HG03064 (cell line): ENCODE results near the gene TAL2.

ENCODE experiments used
- ATAC-seq: cut with Tn5 transposase; IDR thresholded peaks from one replicate; pipeline ENCODE4 v1.9.1; 2021; ENCODE audit warnings: low read depth; ENCODE audit not compliant: unreplicated experiment

Gene TAL2

DNA sequence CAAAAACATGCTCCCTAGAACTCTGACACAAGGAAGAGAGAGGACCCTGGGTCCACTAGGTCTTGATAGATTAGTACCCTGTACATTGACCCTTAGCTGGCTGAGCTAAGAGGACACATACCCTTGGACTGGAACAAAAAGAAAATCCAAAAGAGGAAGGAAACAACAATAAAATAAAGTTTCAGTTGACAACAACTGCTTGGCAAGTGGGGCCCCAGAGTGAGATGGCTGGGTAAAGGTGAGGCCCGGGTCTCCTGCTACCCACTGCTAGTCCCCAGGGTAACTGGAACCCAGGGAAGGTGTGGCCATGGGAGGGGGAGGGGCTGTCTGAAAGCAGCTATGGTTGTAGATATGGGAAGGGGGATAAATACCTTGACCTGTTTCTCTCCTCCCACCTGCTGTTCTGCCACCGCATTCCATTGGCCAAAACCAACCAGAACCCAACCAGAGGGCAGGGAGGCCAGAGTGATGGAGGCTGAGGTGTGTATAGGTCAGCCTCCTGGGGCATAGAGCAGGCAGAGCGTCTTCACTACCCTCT lies 11.7 kb downstream of the TAL2 start:
- no peak for ATAC-seq

DNA sequence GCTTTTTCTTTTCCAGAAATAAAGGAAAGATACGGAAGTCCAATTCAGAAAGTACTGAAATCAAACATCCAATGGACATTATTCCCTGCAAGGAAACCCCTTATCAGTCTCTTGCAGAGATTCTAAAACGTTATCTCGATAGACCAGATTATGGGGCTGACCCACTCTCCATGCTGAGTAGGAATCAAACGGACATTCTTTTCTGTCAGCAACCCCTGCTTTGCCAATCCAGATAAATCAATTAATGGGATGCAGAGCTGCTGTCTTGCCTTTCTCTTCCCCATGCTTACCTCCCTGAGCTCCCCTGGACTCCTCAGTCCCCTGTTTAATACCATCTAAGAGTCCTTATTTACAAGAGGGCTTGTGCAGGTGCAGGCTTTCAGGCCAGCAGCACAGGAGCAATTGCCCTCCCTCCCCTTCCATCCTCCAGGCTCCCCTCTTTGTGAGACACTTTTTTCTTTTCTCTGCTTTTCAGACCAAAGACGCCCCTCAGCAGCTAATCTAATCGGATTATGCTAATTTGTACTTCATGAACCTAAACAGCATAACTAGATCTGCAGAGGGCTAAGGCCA lies 14.2 kb downstream of the TAL2 start:
- no peak for ATAC-seq

DNA sequence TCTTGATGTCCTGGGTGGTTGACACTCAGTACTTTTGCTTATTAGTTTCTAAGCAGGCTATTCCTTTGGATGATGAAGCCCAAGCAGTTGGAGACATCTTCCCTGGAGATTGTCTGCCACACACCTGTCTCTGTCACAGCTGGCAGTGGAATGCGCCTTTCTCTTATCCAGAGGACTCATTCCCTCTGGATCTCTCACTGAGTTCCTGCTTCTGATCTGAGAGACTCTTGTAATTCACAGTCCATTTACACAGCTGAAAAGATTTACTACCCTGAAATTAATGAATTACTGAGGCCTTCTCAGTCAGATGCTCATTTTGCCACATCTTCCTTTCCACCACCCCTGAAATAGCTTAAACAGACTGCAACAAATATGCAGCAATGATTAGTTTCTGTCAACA lies 15.9 kb downstream of the TAL2 start:
- no peak for ATAC-seq

DNA sequence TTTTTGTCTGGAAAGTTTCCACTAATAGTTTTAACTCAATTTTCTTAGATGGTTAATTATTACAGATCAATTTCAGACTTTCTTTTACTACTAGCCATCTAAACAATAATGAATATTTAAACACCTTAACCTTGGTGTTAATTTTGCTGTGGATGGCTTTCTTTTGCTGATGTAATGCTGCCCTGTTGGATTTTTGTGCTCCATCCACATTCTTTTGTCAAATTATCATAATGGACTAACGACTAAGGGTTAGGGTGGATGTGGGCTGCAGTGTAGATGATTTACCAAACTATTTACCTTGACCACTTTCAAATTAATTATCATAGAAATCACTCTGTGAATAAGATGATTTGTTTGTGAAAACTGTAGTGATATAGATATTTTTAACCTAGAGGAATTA lies 16.5 kb downstream of the TAL2 start:
- no peak for ATAC-seq

DNA sequence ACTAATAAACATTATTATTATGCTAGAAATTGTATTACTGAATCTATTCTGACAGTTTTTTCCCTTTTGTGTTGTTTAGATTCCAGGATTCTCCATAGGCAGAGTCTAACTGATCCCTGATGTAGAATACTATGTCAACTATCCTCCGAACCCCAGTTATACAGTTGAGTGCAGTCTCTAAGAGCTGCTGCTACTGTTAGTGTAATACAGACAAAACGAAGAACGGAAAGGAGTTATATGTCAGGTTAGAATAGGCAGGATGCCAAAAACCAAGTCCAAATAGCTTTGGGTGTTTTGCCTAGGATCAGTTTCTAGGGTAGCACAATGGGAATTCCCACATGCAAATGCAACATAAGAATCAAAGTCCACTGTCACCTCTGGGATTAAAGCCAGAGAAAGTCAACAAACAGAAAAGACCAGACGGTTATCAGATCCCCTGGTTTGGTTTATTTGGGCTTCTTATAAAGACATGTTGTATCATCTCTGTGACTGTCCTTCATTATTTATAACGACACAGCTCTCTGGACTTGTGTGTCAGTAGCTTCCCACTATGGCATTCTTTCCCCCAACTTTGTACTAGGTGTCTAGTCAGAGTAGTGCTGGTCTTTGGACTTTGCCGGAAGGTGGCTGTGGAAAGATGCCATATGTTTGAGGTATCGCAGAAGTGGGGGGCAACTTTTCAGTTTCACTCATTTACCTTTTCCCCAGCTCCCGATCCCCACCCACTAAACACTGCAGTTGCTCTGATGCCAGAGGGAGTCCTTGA lies 17.2 kb downstream of the TAL2 start:
- ATAC-seq: no peak

GRCh38 chr9:105681313-105681712 lies 19.1 kb downstream of the TAL2 start:
- ATAC-seq: no peak

- ATAC-seq: no peak
Measured at GRCh38 chr9:105681724-105682123, 19.5 kb downstream of the TAL2 start.

GRCh38 chr9:105683688-105684275 lies 21.5 kb downstream of the TAL2 start:
- ATAC-seq: no peak

DNA sequence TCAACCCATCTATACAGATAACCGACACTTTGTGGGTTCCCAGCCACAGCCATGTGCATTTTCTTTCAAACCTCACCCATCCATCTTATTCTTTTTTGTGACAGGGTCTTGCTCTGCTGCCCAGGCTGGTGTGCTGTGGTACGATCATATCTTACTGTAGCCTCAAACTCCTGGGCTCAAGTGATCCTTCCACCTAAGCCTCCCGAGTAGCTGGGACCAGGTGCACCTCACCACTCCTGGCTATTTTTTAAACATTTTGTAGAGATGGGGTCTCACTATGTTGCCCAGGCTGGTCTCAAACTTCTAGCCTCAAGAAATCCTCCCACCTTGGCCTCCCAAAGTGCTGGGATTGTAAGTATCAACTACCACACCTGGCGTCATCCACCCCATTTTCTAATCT lies 24.7 kb downstream of the TAL2 start:
- ATAC-seq: no peak

DNA sequence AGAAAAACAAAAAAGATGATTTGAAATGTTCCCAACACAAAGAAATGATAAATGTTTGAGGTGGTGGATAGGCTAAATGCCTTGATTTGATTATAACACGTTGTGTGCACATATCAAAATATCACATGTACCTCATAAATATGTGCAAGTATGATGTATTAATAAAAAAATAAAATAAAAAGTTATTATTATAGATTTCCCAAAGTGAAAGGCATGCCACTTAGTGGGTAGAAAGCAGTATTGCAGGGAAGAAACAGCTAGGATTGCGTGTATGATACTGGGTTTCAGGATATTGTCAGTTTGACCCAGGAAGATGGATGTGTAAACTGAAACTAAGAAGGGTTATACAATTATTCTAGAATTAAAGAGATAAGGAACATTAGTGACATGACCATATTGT lies 28.5 kb downstream of the TAL2 start:
- no peak for ATAC-seq

GRCh38 chr9:105693435-105694189 lies 31.4 kb downstream of the TAL2 start:
- ATAC-seq: peak; percentile 35

DNA sequence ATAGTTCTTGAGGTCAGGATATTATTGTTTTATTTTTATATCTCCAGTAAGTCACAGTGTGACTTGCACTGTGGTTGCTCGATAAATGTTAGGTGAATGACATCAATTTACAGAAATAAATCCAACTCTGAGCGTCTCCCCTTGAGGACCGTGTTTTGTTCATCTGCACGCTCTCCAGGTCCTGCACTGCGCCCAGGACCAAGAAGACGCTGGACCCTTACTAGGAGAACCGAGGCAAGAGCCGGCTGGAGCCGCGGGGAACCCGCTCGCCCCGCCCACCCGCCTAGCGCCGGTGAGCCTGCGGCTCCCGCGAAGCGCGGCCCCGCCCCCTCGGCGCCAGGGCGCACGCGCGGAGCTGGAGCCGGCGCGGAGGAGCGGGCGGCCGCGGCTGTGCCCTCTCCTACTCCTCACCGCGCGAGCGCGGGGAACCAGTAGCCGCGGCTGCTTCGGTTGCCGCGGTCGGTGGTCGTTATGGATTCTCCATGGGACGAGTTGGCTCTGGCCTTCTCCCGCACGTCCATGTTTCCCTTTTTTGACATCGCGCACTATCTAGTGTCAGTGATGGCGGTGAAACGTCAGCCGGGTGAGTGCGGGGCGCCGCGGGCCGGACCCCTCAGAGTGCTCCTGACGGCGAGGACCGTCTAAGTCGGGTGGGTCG lies 32.1 kb downstream of the TAL2 start, which contains the start of gene TMEM38B:
TMEM38B (plus strand) TSS at position 352 of the 658 bp plus-strand sequence; CDS start at position 472, 120 bp downstream.
- ATAC-seq: peak; percentile 69

- peak; percentile 52 for ATAC-seq
Measured at GRCh38 chr9:105694848-105695581, 32.8 kb downstream of the TAL2 start.

DNA sequence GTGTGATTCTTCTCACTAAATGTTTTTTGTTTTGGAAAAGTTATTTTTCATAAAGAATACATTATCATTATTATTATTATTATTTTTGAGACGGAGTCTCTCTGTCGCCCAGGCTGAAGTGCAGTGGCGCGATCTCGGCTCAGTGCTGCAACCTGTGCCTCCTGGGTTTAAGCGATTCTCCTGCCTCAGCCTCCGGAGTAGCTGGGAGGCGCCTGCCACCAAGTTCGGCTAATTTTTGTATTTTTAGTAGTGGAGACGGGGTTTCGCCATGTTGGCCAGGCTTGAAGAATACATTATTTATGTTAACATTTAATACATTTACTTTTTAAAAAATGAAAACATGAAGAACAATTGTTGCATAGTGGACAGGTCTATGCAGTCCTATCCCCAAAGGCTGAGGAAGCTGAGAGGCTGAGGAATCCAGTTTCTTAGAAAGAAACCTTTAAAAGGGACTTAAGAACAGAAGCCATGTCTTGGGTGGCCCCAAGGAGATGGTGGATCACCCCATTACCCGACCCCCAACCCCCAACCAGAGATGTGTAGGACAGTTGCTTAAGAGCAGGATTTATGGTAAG lies 34.0 kb downstream of the TAL2 start:
- ATAC-seq: no peak

- no peak for ATAC-seq
Measured at GRCh38 chr9:105697871-105698270, 35.6 kb downstream of the TAL2 start.

DNA sequence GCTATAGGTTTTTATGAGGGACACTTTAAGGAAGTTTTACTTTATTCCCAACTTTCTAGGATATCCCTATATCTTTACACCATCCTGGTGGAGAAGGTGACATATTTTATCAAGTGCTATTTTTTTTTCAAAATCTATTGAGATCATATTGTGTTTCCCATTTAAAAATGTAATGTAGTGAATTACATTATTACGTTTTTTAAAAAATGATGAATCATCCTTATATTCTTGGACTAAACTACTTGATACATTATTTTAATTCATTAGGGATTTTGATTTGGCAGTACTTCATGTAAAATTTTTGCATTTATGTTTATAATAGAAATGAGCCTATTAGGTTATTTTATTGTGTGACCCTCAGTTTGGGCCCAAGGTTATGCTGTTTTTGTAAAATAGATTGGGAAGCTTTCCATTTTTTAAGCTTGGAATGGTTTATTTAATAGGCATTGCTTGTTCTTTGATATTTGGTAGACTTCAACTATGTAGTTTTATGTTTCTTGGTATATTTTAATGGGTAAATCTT lies 36.2 kb downstream of the TAL2 start:
- ATAC-seq: no peak

DNA sequence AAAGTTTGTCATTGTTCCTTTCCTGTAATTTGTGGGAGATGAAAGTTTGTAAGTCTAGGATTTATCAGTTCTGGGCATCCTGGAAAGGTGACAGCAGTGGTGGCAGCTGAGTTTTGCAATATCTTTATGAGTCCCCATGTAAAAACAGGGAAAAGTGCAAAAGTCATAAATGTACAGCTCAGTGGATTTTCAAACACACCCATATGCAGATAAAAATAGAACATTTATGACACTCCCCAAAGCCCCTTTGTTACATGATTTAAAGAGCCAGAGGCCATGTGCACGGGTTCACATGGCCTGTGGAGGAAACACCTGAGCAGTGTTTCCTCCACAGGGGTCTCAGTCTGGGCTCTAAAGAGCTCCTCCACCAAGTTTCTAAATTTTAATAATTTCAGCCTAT lies 38.4 kb downstream of the TAL2 start:
- ATAC-seq: no peak

GRCh38 chr9:105701145-105701544 lies 38.9 kb downstream of the TAL2 start:
- ATAC-seq: no peak

GRCh38 chr9:105702207-105702606 lies 40.0 kb downstream of the TAL2 start:
- no peak for ATAC-seq
